LHCN-M2 (cell line): ENCODE measurements around the gene ZNF142. TPM values are rescaled to one million over a fixed set of nuclear protein-coding genes. Genes with fewer than 3 reads are reported as not detected.

Source experiments
- total RNA-seq: library from RNA; depleted of rRNA; stranded (reverse); fragments of >200 nt; gene quantifications from 2 replicates; pipeline ENCODE4 v1.2.3, GENCODE V29; 2014; rRNA removed

Gene ZNF142
- total RNA-seq, 1 experiment from 2014 or later = 15.8 TPM

Other genes starting within 250 kb of the ZNF142 start
- gene VIL1, start 240.5 kb downstream of the ZNF142 start, total RNA-seq = not detected in 2 replicates
- gene USP37, start 91.3 kb downstream of the ZNF142 start, total RNA-seq = 11.1 and 11.9 TPM in 2 replicates
- 64.6 and 82.1 TPM in 2 replicates for gene CNOT9, start 90.8 kb downstream of the ZNF142 start, total RNA-seq
- 6.6 and 9.5 TPM in 2 replicates for gene PLCD4, start 51.7 kb downstream of the ZNF142 start, total RNA-seq
- gene BCS1L, start 60 bp upstream of the ZNF142 start, total RNA-seq = 38.3 and 50.6 TPM in 2 replicates
- gene RNF25, start 12.4 kb upstream of the ZNF142 start, total RNA-seq = 38.1 and 40.5 TPM in 2 replicates
- 20.3 and 25.8 TPM in 2 replicates for gene STK36, start 12.5 kb upstream of the ZNF142 start, total RNA-seq
- gene TTLL4, start 51.2 kb upstream of the ZNF142 start, total RNA-seq = 10.1 and 12.1 TPM in 2 replicates
- gene CYP27A1, start 122.5 kb upstream of the ZNF142 start, total RNA-seq = 6.1 TPM in 2 replicates
- gene PRKAG3, start 172.2 kb upstream of the ZNF142 start, total RNA-seq = 0.46 TPM in 1 of 2 replicates, not detected in the other
- gene WNT6, start 200.2 kb upstream of the ZNF142 start, total RNA-seq = 0.23 TPM in 1 of 2 replicates, not detected in the other
- 0.06 TPM in 1 of 2 replicates, not detected in the other for gene WNT10A, start 221.2 kb upstream of the ZNF142 start, total RNA-seq